Suppressor macrophage treated with lipopolysaccharide for 1 hour (primary cell): ENCODE data around the gene AZU1.
A peak's percentile ranks its signal among the peaks of the same experiment; 100 is the strongest.

Experiments used
- DNase-seq, 3 donors: peaks; one replicate each; pipeline ENCODE4 v3.0.0-alpha.2; 2020 to 2022

Gene AZU1

GRCh38 chr19:855566-856120 lies 28.0 kb downstream of the AZU1 start:
- no peak for DNase-seq

- no peak for DNase-seq
These were observed 30.6 kb downstream of the AZU1 start for GRCh38 chr19:858284-858683.

GRCh38 chr19:858868-859843 lies 31.5 kb downstream of the AZU1 start, which contains the start of gene CFD:
Gene CFD, plus strand, starts transcription at chr19:859664. Its CDS starts 26 bp downstream, at chr19:859690.
- DNase-seq, result peak; percentile 74 to 88 (median 78)

GRCh38 chr19:861141-861755 lies 33.6 kb downstream of the AZU1 start:
- DNase-seq, result no peak

DNA sequence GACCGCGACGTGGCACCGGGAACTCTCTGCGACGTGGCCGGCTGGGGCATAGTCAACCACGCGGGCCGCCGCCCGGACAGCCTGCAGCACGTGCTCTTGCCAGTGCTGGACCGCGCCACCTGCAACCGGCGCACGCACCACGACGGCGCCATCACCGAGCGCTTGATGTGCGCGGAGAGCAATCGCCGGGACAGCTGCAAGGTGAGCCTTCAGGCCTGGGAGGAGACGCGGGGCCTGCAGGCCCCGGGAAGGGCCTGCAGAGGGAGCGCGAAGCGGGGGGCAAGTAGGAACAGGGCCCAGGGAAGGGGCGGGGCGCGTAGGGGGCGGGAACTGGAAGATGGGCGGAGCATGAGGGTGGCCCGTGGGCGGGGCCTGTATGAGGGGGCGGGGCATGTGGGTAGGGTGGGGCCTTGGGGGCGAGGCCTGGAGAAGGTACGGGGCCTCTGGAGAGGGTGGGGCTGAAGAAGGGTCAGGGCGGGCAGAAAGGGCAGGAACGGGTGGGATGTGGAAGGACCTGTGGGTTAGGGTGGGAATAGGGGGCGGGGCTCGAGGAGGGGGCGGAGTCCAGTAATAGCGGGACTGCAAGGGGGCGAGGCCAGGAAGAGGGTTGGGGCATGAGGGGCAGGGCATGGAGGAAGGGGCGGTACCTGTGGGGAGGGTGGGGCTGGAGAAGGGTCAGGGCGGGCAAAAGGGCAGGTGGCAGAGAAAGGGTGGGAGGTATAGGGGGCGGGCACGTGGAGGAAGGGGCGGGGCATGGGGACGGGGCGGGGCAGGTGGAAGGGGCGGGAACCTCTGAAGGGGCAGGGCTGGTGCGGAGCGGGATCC lies 34.3 kb downstream of the AZU1 start:
- DNase-seq, result peak; percentile 64 to 89 (median 72)

DNA sequence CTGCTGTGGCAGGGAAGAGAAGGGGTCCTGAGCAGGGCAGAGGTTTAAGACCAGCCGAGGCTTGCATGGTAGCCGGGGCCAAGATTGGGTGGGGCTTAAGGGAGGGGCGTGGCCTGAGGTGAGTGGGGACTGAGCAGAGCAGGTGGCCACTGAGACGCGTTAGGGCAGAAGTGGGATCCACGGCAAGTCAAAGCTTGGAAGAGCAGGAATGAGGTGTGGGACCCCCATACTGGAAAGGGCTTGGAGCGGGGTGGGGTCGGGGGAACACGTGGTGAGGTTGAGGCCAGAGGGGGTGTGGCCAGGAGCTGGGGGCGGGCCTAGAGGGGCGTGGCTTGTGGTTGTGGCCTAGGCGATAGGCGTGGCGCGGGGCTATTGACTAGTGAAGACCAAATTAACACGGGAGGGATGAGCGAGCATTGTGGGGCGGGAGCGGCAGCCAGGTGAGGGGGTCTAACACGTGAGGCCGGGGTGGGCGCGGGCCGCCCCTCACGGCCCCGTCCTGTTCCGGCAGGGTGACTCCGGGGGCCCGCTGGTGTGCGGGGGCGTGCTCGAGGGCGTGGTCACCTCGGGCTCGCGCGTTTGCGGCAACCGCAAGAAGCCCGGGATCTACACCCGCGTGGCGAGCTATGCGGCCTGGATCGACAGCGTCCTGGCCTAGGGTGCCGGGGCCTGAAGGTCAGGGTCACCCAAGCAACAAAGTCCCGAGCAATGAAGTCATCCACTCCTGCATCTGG lies 35.1 kb downstream of the AZU1 start:
- DNase-seq, result peak; percentile 69 to 86 (median 77)

DNA sequence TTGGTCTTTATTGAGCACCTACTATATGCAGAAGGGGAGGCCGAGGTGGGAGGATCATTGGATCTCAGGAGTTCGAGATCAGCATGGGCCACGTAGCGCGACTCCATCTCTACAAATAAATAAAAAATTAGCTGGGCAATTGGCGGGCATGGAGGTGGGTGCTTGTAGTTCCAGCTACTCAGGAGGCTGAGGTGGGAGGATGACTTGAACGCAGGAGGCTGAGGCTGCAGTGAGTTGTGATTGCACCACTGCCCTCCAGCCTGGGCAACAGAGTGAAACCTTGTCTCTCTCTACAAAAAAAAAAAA lies 35.6 kb downstream of the AZU1 start:
- no peak for DNase-seq

- no peak for DNase-seq
These were observed 39.2 kb downstream of the AZU1 start for GRCh38 chr19:866769-867300.

GRCh38 chr19:867301-867793 lies 39.7 kb downstream of the AZU1 start:
- no peak for DNase-seq

DNA sequence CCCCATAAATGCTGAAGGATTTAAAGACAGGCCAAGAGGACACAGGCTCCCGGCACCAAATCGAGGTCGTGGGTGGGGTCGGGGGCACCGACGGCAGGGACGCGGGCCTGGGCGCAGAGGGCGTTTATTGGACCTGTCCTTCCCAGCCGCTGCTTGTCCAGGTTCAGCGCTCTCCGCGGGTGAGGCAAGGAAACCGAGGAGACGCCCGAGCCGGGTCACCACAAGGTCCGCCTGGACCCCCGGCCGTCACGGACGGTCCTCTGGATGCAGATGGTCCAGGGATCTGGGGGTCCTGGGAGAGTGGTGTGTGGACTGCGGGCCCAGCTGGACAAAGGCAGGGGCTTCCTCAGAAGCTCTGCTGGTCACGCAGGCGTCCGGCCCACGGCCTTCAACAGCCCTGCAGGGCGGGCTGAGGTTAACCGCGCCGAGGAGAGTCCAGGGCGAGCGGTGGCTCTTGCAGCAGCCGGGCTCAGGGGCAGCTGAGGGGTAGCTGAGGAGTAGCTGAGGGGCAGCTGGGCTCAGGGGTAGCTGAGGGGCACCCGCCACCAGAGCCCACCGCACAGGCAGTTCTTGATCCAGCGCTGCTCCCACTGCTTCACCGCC lies 40.3 kb downstream of the AZU1 start:
- DNase-seq, result no peak

- DNase-seq, result no peak
These were observed 41.0 kb downstream of the AZU1 start for GRCh38 chr19:868458-869244.

DNA sequence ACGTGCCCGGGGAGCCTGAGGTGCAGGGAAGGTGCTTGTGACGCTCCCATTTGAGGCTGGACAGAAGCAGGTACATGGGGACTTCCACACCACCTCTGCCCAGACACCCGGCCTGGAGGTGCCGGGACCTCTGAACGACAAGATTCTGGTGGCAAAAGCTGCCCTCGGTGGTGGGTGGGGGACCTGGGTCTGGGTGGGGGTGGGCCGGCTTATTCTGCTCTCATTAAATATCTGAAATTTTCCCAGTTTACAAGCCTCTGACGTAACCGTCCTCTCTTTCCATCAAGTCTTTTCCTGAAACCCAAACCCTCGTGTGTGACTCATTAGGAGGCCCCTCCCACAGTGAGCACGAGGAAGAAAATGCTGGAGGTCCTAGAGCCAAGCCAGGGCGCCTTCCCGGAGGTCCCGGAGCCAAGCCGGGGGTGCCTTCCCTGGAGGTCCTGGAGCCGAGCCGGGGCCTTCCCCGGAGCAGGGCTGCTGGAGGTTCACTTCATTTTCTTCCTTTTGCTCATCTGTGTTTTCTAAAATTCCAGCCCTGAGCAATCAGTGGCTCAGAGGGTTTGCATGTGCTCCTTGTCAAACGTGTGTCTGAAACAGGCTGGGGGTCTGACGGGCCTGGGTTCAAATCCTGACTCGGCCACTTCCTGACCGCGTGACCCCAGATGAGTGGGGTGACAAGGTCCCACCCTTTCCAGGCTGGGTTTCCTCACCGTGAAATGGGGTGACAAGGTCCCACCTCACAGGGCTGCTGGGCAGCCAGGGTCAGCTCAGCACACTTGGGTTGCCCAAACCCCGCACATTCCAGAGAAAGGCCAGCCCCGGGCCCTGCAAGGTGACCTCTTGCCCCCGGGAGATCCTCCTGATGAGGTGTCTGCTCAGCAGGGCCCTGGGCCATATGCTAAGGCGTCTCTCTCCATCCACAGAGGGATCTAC lies 41.9 kb downstream of the AZU1 start:
- peak; percentile 54 to 71 (median 59) for DNase-seq

DNA sequence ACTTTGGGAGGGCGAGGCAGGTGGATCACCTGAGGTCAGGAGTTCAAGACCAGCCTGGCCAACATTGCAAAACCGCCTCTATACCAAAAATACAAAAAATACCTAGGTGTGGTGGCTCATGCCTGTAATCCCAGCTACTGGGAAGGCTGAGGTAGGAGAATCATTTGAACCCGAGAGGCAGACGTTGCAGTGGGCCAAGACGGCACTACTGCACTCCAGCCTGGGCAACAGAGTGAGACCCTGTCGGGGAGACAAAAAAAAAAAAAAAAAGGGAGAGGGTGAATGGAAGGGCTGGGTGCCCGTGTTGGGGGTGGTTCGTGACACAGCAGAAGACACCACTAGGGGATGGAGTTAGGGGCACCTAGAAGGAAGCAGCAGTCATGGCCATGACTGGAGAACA lies 42.7 kb downstream of the AZU1 start:
- DNase-seq, result no peak

DNA sequence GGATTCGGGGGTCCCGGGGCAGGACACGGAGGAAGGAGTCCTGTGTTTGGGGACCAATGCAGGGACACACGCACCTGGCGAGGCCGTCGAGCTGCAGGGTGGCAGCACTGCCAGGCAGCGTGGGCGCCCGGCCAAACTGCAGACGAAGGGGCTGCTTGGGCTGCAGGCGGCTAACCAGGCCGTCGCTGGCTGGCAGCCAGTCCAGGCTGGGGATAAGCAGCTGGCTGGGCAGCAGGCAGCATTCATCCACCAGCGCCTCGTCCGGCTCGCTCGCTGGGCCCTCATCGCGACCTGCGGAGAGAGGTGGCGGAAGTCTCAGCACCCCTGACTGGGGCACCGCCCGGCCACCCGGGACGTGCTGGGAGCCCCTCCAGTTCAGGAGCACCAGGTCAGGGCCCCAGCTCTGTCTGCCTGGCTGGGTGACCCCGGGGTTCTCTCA lies 43.3 kb downstream of the AZU1 start:
- DNase-seq, result no peak

- DNase-seq, result no peak
These were observed 44.0 kb downstream of the AZU1 start for GRCh38 chr19:871446-872265.

DNA sequence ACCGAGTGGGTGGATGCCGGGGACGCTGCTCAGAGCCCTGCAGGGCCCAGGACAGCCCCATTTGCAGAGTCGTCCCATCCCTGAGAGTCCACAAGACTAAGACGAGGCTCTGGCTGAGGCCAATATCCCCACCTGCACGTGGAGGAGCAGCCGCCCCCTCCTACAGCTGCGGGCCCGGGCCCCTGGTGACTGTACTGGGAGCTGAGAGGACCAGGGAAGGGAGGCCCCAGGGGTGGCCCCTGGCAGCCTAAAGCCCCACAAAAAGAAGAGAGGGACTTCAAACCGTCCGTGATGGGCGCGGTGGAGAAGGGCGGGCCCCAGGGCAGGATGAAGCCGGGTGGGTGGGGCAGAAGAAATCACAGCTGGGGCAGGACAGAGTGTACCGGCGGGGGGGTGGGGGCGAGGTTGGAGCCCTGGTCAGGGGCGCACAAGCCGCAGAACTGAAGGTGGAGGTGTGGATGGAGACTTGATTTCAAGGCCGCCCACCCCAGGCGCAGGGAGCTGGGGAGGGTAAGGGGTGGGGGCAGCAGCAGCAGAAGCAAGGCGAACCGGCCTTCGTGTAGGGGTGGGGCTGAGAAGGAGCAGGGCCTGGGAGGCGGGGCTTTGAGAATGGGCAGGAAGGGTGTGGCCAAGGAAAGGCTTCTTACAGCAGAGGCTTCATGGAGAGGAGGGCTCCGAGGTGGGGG lies 44.8 kb downstream of the AZU1 start:
- peak; percentile 63 to 81 (median 70) for DNase-seq

- peak; percentile 39 to 65 (median 51) for DNase-seq
These were observed 45.4 kb downstream of the AZU1 start for GRCh38 chr19:873084-873483.

DNA sequence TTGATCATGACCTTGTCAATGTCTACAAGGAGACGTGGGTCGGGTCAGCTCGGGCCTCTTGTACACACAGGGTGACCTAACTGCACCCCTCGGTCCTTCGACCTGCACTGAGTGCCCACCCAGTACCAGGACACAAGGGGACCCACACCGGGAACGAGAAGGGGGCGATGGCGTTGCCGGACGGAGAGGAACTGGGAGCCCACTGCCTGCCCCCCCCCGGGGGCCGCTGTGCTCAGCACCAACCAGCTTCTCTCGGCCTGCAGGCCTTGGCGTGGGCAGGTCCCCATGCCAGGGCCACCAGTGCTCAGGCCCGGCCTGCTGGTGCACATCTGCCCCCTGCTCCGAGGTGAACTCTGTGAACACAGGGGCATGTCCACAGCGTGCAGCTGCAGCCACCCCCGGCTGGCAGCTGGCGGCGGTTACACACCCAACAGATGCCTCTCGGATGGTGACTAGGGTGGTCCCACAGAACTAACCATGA lies 46.0 kb downstream of the AZU1 start:
- DNase-seq, result no peak
